NT2/D1 (cell line): ENCODE measurements around the gene SPPL2B.
A peak's percentile ranks its signal among the peaks of the same experiment; 100 is the strongest.

Source experiments
- DNase-seq: peaks from one replicate; pipeline ENCODE4 v3.0.0-alpha.2; 2011; ENCODE audit warnings: low read depth, low spot score
- H3K27me3 ChIP-seq: 2 replicates; pipeline ENCODE4 v1.6.0; 2011; ENCODE audit warnings: mild to moderate bottlenecking; ENCODE audit not compliant: insufficient read length, insufficient read depth
- H3K36me3 ChIP-seq: 2 replicates; pipeline ENCODE4 v1.6.1; 2011; ENCODE audit warnings: mild to moderate bottlenecking, low read length, mixed read lengths; ENCODE audit not compliant: insufficient read depth, insufficient read length
- H3K4me1 ChIP-seq: 2 replicates; pipeline ENCODE4 v1.5.1; 2011; ENCODE audit not compliant: insufficient read depth, insufficient read length
- H3K4me3 ChIP-seq: 2 replicates; pipeline ENCODE4 v1.5.1; 2011; ENCODE audit warnings: low read depth; ENCODE audit not compliant: insufficient read length
- H3K9ac ChIP-seq: 2 replicates; pipeline ENCODE4 v1.6.0; 2011; ENCODE audit warnings: low read depth; ENCODE audit not compliant: insufficient read length
- H3K9me3 ChIP-seq: 2 replicates; pipeline ENCODE4 v1.5.1; 2011; ENCODE audit warnings: mild to moderate bottlenecking, low read length; ENCODE audit not compliant: insufficient read depth
- SUZ12 ChIP-seq: IDR thresholded peaks from 2 replicates; pipeline ENCODE4 v1.6.1; 2011; ENCODE audit not compliant: insufficient read length, insufficient read depth; ENCODE audit errors: extremely low read depth
- YY1 ChIP-seq: IDR thresholded peaks from 2 replicates; pipeline ENCODE4 v1.6.1; 2011; ENCODE audit not compliant: insufficient read length, insufficient read depth
- ZNF274 ChIP-seq: IDR thresholded peaks from 2 replicates; pipeline ENCODE4 v1.6.1; 2011; ENCODE audit warnings: mild to moderate bottlenecking, low read depth, low read length

SPPL2B gene

GRCh38 chr19:2327773-2328400, 597 bp upstream of the SPPL2B start:
- peak; percentile 68 for DNase-seq
- H3K9me3 ChIP-seq = no peaks in the 10 kb centered on the region
- TF ChIP-seq ZNF274 (no peak), YY1 (no peak), SUZ12 (no peak)
- H3K9ac ChIP-seq = peak overlapping the region; percentile 100
- peaks cover 45% of the 10 kb centered on the region for H3K36me3 ChIP-seq
- peaks cover 24% of the 10 kb centered on the region for H3K4me1 ChIP-seq
- H3K27me3 ChIP-seq = no peaks in the 10 kb centered on the region
- peak overlapping the region; percentile 99 for H3K4me3 ChIP-seq

DNA sequence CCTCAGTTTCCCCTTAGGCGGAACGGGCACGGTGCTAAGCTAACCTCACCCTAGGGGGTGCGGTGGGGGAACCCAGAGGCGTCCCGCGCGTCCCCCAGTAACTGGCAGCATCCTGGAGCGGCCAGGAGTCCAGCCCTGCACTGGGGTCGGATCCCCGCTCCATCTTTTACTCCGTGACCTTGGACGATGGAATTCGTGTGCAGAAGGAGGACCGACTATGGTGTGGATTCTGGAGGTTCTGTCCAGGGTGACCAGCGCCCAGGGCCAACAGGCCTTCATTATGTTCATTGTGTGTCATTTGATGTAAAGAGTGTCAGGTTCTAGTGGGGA, 630 bp downstream of the SPPL2B start:
- H3K36me3 ChIP-seq = peaks cover 39% of the 10 kb centered on the region
- no peaks in the 10 kb centered on the region for H3K9me3 ChIP-seq
- H3K9ac ChIP-seq = peak overlapping the region; percentile 100
- H3K4me3 ChIP-seq = peak overlapping the region; percentile 99
- peaks cover 26% of the 10 kb centered on the region for H3K4me1 ChIP-seq
- no peaks in the 10 kb centered on the region for H3K27me3 ChIP-seq
- no peak for DNase-seq
- TF ChIP-seq ZNF274 = no peak
- no peak for TF ChIP-seq SUZ12
- TF ChIP-seq YY1 = no peak

DNA sequence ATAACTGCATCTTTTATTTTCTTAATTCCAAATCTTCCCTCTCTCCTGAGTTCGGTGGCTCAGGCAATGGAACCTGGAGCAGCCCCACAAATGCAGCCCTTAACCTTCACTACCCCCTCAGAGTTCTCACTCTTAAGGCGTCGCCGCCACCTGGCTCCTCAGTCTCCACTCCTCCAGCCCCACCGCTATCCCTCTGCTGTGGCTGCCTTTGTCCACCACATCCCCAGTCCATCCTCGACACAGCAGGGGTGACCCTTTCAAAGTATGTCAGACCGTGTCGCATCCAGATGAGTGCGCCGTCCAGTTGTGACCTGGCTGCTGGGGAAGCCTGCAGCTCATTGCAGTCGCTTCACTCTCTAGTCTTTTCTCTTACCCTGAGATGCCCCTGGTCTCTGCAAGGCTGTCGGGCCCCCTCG, 1.0 kb downstream of the SPPL2B start:
- no peaks in the 10 kb centered on the region for H3K27me3 ChIP-seq
- DNase-seq = no peak
- H3K9ac ChIP-seq = peak overlapping the region; percentile 100
- H3K36me3 ChIP-seq = peaks cover 39% of the 10 kb centered on the region
- peaks cover 26% of the 10 kb centered on the region for H3K4me1 ChIP-seq
- peak overlapping the region; percentile 99 for H3K4me3 ChIP-seq
- no peak for TF ChIP-seq ZNF274
- no peak for TF ChIP-seq YY1
- no peak for TF ChIP-seq SUZ12
- H3K9me3 ChIP-seq = peaks cover 2% of the 10 kb centered on the region; the same call in 1 of the 2 replicates

DNA sequence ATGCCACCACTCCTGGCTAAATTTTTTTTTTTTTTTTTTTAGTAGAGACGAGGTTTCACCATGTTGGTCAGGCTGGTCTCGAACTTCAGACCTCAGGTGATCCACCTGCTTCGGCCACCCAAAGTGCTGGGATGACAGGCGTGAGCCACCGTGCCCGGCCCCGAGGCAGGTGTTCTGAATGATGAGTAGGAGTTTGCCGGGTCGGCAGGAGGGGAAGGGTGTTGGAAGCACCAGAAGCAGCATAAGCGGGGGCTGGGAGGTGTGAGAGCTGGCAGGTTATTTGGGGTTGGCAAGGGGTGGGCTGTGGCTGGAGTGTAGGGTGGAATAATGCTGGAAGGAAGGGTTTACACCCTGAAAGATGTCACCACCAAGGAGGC, 1.8 kb downstream of the SPPL2B start:
- Histone ChIP-seq H3K27me3 (no peaks in the 10 kb centered on the region), H3K9ac (no peak overlapping the region), H3K9me3 (peaks cover 10% of the 10 kb centered on the region; the same call in 1 of the 2 replicates), H3K4me1 (peaks cover 26% of the 10 kb centered on the region), H3K36me3 (peaks cover 36% of the 10 kb centered on the region), H3K4me3 (no peak overlapping the region)
- DNase-seq = no peak
- TF ChIP-seq SUZ12 (no peak), YY1 (no peak), ZNF274 (no peak)

GRCh38 chr19:2330632-2331284, 2.3 kb downstream of the SPPL2B start:
- peaks cover 24% of the 10 kb centered on the region for H3K4me1 ChIP-seq
- H3K9me3 ChIP-seq = peaks cover 15% of the 10 kb centered on the region; the same call in 1 of the 2 replicates
- no peaks in the 10 kb centered on the region for H3K27me3 ChIP-seq
- TF ChIP-seq SUZ12 (no peak), ZNF274 (no peak), YY1 (no peak)
- no peak overlapping the region for H3K4me3 ChIP-seq
- DNase-seq = no peak
- H3K9ac ChIP-seq = peak overlapping the region; percentile 59
- H3K36me3 ChIP-seq = peaks cover 31% of the 10 kb centered on the region

DNA sequence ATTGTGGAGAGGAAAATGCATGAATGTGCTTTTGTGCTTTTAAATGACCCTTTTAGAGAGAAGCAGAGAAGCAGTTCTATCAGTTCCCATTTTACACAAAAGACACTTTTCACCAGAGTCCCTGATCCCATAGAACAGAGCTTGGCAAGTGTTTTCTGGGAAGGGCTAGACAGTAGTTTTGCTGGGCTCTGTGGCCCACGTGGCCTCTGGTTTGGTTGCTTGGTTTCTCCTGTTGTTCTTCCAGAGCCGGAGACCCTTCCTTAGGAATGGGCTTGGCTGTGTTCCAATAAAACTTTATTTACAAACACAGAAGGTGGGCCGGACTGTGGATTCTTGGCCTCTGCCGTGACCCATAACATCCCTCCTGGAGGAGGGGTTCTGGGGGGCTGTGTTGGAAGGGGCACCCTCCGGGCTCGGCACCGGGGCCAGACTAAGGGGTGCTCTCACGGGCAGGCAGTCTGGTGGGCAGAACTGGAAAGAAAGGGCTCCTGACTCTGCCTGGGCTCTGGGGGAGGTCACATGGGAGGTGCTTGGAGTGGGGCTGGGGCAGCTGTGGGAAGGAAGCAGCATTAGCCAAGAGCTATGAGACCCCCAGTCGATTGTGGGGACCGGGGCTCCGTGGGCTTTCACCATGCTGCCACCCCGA, 3.2 kb downstream of the SPPL2B start:
- peaks cover 15% of the 10 kb centered on the region; the same call in 1 of the 2 replicates for H3K9me3 ChIP-seq
- no peaks in the 10 kb centered on the region for H3K27me3 ChIP-seq
- H3K9ac ChIP-seq = no peak overlapping the region
- H3K4me3 ChIP-seq = no peak overlapping the region
- TF ChIP-seq SUZ12 = no peak
- no peak for TF ChIP-seq ZNF274
- TF ChIP-seq YY1 = no peak
- peaks cover 29% of the 10 kb centered on the region for H3K4me1 ChIP-seq
- peaks cover 24% of the 10 kb centered on the region for H3K36me3 ChIP-seq
- DNase-seq = no peak
